ENCODE results near the gene SEC24D.

DNA sequence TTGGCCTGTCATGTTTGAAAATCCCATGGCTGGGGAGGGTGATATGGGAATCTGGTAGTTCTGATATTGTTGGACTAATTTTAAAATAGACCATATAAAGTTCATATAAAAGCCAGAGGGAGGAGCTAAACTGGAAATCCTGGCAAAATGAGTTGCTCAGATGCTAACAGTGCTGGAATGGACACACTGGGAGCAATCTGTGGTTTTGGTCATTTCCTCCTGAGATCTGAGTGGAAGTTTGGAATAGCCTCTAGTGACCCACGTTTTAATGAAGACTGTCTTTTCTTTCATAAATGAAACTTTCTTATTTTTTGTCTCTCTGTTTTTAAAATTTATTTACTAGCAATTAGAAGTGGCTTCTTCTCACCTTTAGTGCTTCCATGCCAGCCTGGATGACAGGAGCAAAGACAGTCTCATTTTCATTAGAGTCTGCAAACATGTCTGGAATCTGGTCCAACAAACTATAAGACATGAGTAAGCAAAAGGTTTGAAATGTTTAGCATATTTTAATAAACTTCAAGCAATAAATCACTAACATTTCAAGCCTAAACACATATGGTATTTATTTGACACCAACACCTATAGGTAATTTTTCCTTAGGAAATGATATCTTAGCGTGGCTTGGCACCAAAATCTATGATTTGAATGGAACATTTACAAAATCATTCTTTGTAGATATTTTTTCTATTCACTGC, 84.2 kb downstream of the SEC24D start:
- TF ChIP-seq POLR2A (IDR thresholded peaks at IDR 0.05) (no peak), CTCF (IDR thresholded peaks at IDR 0.05) (no peak)

Measured in breast epithelium (tissue), 3 donors.